ENCODE data around the gene POU2AF3.

Gene POU2AF3

DNA sequence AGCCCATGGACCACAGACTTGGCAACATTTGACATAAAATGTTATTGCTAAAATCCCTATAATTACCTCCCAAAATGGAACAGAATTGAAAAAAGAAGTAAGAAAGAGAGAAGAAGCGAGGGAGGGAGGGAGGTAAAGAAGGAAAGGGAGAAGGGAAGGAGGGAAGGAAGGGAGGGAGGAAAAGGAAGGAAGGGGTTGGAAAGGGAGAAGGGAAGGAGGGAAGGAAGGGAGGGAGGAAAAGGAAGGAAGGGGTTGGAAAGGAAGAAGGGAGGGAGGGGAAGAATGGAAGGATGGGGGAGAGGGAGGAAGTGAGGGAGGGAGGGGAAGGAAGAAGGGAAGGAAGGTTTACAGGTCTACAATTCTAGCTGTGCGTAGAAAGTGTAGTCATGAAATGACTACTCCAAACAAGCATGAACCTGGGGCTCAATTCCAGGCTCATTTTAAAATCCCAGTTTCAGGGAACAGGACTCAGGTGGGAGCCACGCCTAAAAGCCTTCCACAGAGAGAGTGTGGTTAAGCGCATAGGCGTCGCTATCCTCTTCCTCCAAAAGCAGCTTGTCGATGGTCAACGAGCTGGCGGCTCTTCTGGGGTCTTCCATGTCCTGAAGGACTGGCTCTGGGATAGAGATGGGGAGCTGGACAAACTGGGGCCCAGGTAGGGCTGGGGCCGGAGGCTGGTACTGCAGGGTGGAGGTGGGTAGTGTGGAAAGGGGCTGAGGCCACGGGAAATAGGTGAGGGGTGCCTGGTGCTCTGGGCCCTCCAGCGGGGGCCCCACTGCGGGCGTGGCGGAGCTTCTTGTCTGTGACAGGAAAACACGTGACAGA is 55.6 kb downstream of the POU2AF3 start:
- DNase-seq = no peak

DNA sequence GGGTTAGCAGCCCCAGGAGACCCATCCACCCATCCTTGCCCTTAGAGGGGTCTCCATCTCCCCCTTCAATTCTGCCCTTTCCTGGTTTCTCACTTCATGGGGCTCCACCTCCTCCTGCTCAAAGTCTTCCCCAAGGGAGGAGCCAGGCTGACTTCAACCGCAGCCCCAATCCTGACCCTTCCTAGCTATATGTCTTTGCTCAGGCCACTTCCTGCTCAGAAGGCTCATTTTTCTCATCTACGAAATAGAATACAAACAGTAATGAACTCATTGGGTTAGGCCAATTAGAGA is 56.2 kb downstream of the POU2AF3 start:
- no peak for DNase-seq

GRCh38 chr11:111355101-111355500 is 56.8 kb downstream of the POU2AF3 start:
- no peak for DNase-seq

GRCh38 chr11:111355956-111356659 is 57.8 kb downstream of the POU2AF3 start:
- DNase-seq = no peak

DNA sequence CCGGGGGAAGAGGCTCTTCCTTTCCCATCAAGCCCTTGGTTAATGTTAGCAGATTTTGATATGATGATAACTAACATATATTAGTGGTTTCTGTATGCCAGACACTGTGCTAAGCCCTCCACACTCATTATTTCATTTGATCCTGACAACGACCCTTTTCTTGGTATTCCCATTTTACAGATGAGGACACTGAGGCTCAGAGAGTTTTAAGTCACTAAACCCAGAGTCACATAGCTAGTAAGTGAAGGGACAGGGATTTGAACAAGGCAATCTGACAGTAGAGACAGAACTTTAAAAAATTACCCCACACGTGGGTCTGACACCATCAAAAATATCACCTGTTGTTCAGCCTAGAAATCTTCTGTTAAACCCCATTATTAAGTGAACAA is 58.3 kb downstream of the POU2AF3 start:
- no peak for DNase-seq

DNA sequence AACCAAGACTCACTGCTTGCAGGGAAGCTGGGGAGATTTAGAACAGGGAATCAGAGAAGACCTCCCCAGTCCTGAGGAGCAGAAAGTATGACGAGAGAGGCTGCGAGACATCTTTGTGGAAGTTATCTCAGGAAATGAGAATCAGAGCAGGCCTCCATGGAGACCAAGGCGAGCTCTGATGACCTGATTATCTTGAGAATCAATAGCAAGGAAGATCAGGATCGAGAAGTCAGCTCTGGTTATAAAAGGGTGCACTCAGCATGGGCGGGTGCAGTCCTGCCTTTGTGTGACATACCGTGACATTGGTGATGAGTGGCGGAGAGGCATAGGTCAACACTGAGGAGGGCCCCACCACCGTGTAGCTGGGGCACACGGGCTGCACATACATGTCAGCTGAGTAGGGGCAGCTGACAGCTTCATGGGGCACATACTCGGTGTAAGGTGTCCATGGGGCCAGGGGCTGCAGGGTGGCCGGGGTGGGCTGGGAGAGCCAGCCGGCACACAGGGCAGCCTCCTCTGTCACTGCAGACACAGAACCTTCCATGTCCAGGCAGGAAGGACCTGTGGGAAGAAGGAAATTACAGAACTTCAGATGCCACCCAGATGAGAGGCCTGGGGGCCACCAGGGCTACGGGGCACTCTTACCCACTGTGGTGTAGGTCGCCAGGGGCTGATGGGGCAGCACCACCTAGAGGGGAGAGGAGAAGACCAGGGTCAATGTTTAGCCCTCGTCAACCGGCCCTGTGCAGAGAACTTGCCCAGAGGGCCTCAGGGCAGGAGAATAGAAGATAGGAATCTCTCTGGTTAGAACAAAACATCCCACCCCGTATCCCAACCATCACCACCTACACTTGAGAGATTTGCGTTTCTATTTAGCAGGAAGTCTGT is 59.0 kb downstream of the POU2AF3 start:
- DNase-seq = no peak

All from fibroblast of skin of abdomen (primary cell).